ENCODE data around the gene CAMTA2. TPM values are rescaled to one million over a fixed set of nuclear protein-coding genes. Genes with fewer than 3 reads are reported as not detected.

Gene CAMTA2
- total and polyA plus RNA-seq, 7 donors: 9.9 to 64.5 (median 24.6) TPM

DNA sequence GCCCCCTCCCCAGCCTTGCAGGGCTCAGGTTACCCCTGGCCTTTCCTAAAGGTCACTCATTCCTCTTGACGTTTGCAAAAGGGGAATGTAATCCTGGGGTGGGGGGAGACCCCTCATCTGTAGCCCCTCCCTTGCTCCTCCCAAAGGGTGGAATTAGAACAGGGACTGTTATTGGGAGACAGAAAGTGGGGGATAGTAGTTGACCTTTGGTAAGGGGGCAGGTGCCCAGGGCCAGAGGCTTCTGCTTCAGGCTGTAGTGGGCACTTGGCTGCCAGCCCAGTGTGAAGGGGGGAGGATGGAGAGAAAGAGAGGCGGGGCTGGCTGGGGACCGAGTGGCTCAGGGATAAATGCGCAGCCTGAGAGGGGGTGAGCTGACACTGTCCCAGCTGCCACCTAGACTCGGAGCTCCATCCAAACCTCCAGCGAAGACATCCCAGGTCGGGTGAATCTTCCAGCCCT lies 36.7 kb downstream of the CAMTA2 start, which contains the start of gene ENO3:
Gene ENO3 (plus strand): TSS at position 374 of the 459 bp plus-strand sequence. CDS start 711 bp downstream, outside the sequence.
- Histone ChIP-seq H3K27ac (peak within 1 kb of the TSS; percentile 98 to 100 (median 99)), H3K36me3 (peaks cover 0 to 11% (median 7%) of the 10 kb centered on the region in 4 donors), H3K27me3 (no peaks in the 10 kb centered on the region), H3K4me1 (peaks cover 0 to 39% (median 25%) of the 10 kb centered on the region in 4 donors), H3K9me3 (no peaks in the 10 kb centered on the region), H3K4me3 (peak within 1 kb of the TSS; percentile 80 to 99 (median 96))
- DNase-seq: no peak
- intact Hi-C loops (cut with DNase I): no loop called here
- 40 to 47% methylated on average over 7 of the region's 7 CpGs for WGBS, 2 donors
- TF ChIP-seq POLR2A (IDR thresholded peaks at IDR 0.05) (no peak), POLR2AphosphoS5 (IDR thresholded peaks at IDR 0.05) (no peak), EP300 (IDR thresholded peaks at IDR 0.05) (no peak)
- TF ChIP-seq, protein P1, sequence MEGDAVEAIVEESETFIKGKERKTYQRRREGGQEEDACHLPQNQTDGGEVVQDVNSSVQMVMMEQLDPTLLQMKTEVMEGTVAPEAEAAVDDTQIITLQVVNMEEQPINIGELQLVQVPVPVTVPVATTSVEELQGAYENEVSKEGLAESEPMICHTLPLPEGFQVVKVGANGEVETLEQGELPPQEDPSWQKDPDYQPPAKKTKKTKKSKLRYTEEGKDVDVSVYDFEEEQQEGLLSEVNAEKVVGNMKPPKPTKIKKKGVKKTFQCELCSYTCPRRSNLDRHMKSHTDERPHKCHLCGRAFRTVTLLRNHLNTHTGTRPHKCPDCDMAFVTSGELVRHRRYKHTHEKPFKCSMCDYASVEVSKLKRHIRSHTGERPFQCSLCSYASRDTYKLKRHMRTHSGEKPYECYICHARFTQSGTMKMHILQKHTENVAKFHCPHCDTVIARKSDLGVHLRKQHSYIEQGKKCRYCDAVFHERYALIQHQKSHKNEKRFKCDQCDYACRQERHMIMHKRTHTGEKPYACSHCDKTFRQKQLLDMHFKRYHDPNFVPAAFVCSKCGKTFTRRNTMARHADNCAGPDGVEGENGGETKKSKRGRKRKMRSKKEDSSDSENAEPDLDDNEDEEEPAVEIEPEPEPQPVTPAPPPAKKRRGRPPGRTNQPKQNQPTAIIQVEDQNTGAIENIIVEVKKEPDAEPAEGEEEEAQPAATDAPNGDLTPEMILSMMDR (IDR thresholded peaks at IDR 0.05): no peak

DNA sequence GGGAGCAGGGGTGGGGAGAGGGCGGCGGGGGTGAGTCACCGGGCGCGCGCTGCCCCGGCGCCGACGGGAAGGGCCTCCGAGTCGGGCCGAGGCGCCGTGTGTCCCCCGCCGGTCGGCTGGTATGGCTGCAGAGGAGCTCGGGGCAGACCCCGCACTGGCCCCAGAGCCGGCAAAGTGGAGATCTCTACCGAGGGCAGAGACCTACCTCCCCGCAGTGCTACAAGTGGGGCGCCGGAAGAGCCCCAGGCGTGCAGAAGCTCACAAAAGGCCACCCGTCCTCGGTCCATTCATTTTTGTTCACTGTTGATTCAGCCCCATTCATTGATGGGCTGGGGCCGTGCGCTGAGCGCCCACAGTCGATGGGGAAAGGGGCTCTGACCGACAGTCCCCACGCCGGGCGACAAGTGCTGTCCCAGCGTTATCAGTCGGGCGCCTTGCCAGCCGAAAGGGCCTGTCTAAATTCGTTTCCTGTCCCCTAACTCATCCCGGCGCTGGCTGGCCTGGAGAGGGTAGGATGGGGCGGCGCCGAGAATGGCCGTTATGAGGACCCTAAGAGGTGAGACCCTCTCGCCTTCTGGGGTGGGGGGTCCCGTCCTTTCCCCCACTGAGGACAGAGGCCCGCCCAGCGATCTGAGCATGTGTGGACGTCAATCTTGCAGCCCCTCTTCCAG lies 37.3 kb downstream of the CAMTA2 start:
- 2 to 6% methylated on average over 52 of the region's 52 CpGs for WGBS, 2 donors
- TF ChIP-seq POLR2AphosphoS5 (IDR thresholded peaks at IDR 0.05) (peak in 1 of 4 donors; percentile 2), POLR2A (IDR thresholded peaks at IDR 0.05) (no peak)
- TF ChIP-seq, protein P1 (IDR thresholded peaks at IDR 0.05): no peak
- intact Hi-C loops (cut with DNase I): no loop called here
- Histone ChIP-seq H3K4me1 (peaks cover 0 to 44% (median 31%) of the 10 kb centered on the region in 4 donors), H3K9me3 (no peaks in the 10 kb centered on the region), H3K36me3 (peaks cover 0 to 16% (median 11%) of the 10 kb centered on the region in 4 donors), H3K27me3 (no peaks in the 10 kb centered on the region), H3K27ac (peak overlapping the region; percentile 98 to 100 (median 99)), H3K4me3 (peak overlapping the region; percentile 80 to 99 (median 96))
- peak; percentile 83 for DNase-seq

DNA sequence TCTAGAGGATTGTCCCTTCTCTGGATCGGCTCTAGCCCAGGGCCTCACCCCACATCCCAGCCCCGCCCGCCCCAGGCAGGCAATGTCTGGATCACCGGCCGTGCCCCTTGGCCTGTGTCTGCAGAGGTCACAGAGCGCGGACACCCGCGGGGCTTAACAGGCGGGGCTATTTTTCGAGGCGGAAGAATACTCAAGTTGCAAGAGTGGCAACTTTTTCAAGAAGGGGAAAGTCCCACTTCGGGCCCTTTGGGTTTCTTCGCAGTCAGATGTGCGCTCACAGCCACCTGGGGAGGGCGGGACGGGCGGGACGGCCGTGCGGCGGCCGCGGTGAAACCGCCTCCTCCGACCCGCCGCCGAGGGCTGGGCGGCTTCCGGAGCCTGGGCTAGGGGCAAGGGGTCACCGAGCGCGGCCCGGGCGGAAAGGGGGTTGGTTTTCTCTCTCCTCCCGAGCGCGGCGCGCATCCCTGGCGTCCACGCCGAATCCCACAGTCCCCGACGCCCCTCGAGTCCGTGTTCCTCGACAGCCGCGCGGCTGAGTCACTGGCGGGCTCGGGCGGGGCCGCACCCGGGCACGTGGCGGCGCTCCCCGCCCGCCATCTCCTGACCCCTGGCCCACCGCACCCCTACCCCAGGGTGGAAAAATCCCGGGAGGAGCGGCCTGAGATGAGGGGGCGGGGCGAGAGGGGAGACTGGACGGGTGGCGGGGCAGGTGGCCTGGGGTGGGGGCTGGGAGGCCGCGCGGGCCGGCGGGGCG lies 38.0 kb downstream of the CAMTA2 start:
- 1% methylated on average over 75 of the region's 75 CpGs for WGBS, 2 donors
- Histone ChIP-seq H3K9me3 (no peaks in the 10 kb centered on the region), H3K4me3 (peak overlapping the region; percentile 80 to 99 (median 96)), H3K27me3 (no peaks in the 10 kb centered on the region), H3K36me3 (peaks cover 5 to 23% (median 16%) of the 10 kb centered on the region in 4 donors), H3K4me1 (peaks cover 0 to 52% (median 38%) of the 10 kb centered on the region in 4 donors), H3K27ac (peak overlapping the region; percentile 98 to 100 (median 99))
- intact Hi-C loops (cut with DNase I): loop anchor here (1.0 kb wide), 1 partner anchor 18 kb away; the partner anchor contains the start of gene SPAG7
- TF ChIP-seq EP300 (IDR thresholded peaks at IDR 0.05) (no peak), POLR2A (IDR thresholded peaks at IDR 0.05) (no peak), POLR2AphosphoS5 (IDR thresholded peaks at IDR 0.05) (peak in 2 of 4 donors; percentile 40 to 42)
- TF ChIP-seq, protein P1 (IDR thresholded peaks at IDR 0.05): no peak
- peak; percentile 89 for DNase-seq

DNA sequence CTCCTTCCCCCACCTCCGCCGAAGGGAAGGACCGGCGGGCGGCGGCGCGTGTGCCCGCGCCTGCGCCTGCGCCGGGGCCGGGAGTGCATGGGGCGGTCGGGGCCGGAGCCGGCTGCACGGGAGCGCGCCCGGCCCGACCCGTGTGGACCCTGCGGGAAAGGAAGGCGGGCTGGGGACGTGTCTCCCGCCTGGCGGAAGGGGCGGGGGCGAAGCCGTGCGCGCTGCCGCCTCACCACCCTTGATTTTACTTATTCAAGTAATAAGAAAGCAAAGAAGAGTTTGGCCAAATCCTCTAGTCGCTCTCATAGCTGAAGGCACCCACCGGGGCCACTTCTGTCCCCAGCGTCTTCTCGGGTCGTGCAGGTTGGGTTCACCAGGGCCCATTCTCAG lies 38.5 kb downstream of the CAMTA2 start:
- H3K27me3 ChIP-seq: no peaks in the 10 kb centered on the region
- H3K4me1 ChIP-seq: peaks cover 0 to 55% (median 43%) of the 10 kb centered on the region in 4 donors
- DNase-seq: peak; percentile 92
- TF ChIP-seq POLR2A (IDR thresholded peaks at IDR 0.05): peak; percentile 22 to 29
- peak; percentile 27 to 83 (median 60) for TF ChIP-seq POLR2AphosphoS5 (IDR thresholded peaks at IDR 0.05)
- TF ChIP-seq EP300 (IDR thresholded peaks at IDR 0.05): no peak
- H3K27ac ChIP-seq: peak overlapping the region; percentile 98 to 100 (median 99)
- intact Hi-C loops (cut with DNase I): loop anchor here (1.0 kb wide), 1 partner anchor 18 kb away; the partner anchor contains the start of gene SPAG7
- no peaks in the 10 kb centered on the region for H3K9me3 ChIP-seq
- WGBS, 2 donors: 1% methylated on average over 40 of the region's 40 CpGs
- peaks cover 9 to 29% (median 19%) of the 10 kb centered on the region in 4 donors for H3K36me3 ChIP-seq
- H3K4me3 ChIP-seq: peak overlapping the region; percentile 80 to 99 (median 96)

All from sigmoid colon (tissue), 7 donors.